H1 (cell line): ENCODE data around the gene LRRC26. TPM values are rescaled to one million over a fixed set of nuclear protein-coding genes. Genes with fewer than 3 reads are reported as not detected.

Experiments
- CBX8 ChIP-seq: fragments of 300-800, 300-1000 bp; sonication (generic); IDR thresholded peaks from 2 replicates; pipeline ENCODE4 v1.7.1; 2016; ENCODE audit warnings: low read depth, low read length, borderline replicate concordance
- EGR1 ChIP-seq: IDR thresholded peaks from 2 replicates; pipeline ENCODE4 v1.6.1; 2011; ENCODE audit warnings: low read depth, low read length, borderline replicate concordance
- HDAC6 ChIP-seq: IDR thresholded peaks from one replicate; pipeline ENCODE4 v1.7.1; 2012; ENCODE audit warnings: low read depth, mild to moderate bottlenecking, inconsistent platforms, low read length, moderate library complexity
- POLR2AphosphoS5 ChIP-seq: IDR thresholded peaks from 2 replicates; pipeline ENCODE4 v1.6.1; 2011; ENCODE audit warnings: low read depth, low read length
- SIX5 ChIP-seq: IDR thresholded peaks from 2 replicates; pipeline ENCODE4 v1.6.1; 2011; ENCODE audit warnings: mild to moderate bottlenecking, low read depth, low read length
- TAF1 ChIP-seq: IDR thresholded peaks from 2 replicates; pipeline ENCODE4 v1.6.1; 2011; ENCODE audit warnings: mild to moderate bottlenecking, low read depth, low read length
- polyA plus RNA-seq, 7 experiments: library from polyadenylated mRNA; depleted of rRNA in 3 of 7; stranded (reverse) in 5 of 7; unstranded in 2 of 7; fragments of >200 nt in 5 of 7; fragments of 200-250 nt in 2 of 7; gene quantifications; 1 replicate in 5 of 7; 2 replicates in 1 of 7; 4 replicates in 1 of 7; pipeline versions ENCODE4 v1.2.1 to v1.2.3, GENCODE V29; 2011 to 2013; ENCODE audit warnings: missing spikeins in 2 of 7, mixed read lengths in 2 of 7
- total RNA-seq: library from RNA; stranded (reverse); fragmentation: NEBNext Ultra II Directional; extraction: Animal tissue kit (Norgen Biotek cat#: 25700); gene quantifications from 2 replicates; pipeline ENCODE4 v1.2.1, GENCODE V29; 2021
- TF ChIP-seq, protein P1 (sequence below): IDR thresholded peaks from 2 replicates; pipeline ENCODE4 v1.6.1; 2012; ENCODE audit warnings: low read length, inconsistent platforms
- TF ChIP-seq, protein P2 (sequence below): fragments of 300-600 bp; sonication (generic); IDR thresholded peaks from 2 replicates; pipeline ENCODE4 v1.7.1; 2012; ENCODE audit warnings: low read length, moderate library complexity, mild to moderate bottlenecking, inconsistent platforms; ENCODE audit not compliant: insufficient replicate concordance

LRRC26 gene
- total and polyA plus RNA-seq, 2 of the 8 experiments (the other 6 are each of a cell fraction or from before 2014, with no cell fraction given) = 0.34 to 0.85 TPM

DNA sequence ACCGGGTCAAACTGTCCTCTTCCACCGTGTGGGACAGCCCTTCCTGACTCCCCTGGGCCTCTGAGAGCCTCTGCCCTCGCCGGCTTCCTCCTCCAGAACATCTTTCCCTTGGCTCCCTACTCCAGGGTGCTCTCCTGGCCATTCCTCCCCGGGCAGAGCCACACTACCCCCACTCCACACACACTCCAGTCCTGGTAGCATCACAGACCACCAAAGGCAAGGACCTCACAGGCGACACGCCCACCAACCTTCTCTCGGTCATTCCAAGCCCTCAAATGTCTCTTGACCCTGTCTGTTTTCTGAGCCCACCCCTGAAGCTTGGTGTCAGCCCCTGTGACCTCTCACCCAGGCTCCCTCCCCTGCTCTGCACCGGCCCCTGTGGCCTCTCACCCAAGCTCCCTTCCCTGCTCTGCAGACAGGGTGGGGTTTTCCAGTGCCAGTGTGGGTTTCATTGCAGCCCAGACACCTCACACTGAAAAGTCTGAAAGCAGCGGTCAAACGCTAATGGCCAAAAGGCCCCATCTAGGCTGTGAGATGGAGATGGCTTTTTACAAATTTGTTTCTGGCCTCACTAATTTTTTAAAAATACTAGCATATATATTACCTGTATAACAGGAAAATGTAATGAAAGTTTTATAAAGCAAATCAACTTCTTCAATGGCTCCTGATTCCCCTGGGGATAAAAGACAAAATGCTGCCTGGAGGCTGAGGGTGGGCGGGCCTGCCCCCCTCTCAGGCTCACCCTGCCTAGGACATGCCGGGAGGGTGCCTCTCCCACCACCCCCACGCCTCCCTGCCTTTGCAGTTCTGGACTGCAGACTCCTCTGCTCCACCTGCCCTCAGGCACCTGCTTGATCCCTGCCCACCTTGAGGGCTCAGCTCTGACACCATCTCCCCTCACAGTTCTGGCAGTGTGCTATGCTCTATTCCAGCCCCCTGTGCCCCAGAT is 10.5 kb downstream of the LRRC26 start (continued):
- TF ChIP-seq, protein P1, sequence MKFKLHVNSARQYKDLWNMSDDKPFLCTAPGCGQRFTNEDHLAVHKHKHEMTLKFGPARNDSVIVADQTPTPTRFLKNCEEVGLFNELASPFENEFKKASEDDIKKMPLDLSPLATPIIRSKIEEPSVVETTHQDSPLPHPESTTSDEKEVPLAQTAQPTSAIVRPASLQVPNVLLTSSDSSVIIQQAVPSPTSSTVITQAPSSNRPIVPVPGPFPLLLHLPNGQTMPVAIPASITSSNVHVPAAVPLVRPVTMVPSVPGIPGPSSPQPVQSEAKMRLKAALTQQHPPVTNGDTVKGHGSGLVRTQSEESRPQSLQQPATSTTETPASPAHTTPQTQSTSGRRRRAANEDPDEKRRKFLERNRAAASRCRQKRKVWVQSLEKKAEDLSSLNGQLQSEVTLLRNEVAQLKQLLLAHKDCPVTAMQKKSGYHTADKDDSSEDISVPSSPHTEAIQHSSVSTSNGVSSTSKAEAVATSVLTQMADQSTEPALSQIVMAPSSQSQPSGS = no peak
- TF ChIP-seq SIX5 (no peak), HDAC6 (no peak), POLR2AphosphoS5 (no peak), CBX8 (no peak), TAF1 (no peak), EGR1 (no peak)
- TF ChIP-seq, protein P2, sequence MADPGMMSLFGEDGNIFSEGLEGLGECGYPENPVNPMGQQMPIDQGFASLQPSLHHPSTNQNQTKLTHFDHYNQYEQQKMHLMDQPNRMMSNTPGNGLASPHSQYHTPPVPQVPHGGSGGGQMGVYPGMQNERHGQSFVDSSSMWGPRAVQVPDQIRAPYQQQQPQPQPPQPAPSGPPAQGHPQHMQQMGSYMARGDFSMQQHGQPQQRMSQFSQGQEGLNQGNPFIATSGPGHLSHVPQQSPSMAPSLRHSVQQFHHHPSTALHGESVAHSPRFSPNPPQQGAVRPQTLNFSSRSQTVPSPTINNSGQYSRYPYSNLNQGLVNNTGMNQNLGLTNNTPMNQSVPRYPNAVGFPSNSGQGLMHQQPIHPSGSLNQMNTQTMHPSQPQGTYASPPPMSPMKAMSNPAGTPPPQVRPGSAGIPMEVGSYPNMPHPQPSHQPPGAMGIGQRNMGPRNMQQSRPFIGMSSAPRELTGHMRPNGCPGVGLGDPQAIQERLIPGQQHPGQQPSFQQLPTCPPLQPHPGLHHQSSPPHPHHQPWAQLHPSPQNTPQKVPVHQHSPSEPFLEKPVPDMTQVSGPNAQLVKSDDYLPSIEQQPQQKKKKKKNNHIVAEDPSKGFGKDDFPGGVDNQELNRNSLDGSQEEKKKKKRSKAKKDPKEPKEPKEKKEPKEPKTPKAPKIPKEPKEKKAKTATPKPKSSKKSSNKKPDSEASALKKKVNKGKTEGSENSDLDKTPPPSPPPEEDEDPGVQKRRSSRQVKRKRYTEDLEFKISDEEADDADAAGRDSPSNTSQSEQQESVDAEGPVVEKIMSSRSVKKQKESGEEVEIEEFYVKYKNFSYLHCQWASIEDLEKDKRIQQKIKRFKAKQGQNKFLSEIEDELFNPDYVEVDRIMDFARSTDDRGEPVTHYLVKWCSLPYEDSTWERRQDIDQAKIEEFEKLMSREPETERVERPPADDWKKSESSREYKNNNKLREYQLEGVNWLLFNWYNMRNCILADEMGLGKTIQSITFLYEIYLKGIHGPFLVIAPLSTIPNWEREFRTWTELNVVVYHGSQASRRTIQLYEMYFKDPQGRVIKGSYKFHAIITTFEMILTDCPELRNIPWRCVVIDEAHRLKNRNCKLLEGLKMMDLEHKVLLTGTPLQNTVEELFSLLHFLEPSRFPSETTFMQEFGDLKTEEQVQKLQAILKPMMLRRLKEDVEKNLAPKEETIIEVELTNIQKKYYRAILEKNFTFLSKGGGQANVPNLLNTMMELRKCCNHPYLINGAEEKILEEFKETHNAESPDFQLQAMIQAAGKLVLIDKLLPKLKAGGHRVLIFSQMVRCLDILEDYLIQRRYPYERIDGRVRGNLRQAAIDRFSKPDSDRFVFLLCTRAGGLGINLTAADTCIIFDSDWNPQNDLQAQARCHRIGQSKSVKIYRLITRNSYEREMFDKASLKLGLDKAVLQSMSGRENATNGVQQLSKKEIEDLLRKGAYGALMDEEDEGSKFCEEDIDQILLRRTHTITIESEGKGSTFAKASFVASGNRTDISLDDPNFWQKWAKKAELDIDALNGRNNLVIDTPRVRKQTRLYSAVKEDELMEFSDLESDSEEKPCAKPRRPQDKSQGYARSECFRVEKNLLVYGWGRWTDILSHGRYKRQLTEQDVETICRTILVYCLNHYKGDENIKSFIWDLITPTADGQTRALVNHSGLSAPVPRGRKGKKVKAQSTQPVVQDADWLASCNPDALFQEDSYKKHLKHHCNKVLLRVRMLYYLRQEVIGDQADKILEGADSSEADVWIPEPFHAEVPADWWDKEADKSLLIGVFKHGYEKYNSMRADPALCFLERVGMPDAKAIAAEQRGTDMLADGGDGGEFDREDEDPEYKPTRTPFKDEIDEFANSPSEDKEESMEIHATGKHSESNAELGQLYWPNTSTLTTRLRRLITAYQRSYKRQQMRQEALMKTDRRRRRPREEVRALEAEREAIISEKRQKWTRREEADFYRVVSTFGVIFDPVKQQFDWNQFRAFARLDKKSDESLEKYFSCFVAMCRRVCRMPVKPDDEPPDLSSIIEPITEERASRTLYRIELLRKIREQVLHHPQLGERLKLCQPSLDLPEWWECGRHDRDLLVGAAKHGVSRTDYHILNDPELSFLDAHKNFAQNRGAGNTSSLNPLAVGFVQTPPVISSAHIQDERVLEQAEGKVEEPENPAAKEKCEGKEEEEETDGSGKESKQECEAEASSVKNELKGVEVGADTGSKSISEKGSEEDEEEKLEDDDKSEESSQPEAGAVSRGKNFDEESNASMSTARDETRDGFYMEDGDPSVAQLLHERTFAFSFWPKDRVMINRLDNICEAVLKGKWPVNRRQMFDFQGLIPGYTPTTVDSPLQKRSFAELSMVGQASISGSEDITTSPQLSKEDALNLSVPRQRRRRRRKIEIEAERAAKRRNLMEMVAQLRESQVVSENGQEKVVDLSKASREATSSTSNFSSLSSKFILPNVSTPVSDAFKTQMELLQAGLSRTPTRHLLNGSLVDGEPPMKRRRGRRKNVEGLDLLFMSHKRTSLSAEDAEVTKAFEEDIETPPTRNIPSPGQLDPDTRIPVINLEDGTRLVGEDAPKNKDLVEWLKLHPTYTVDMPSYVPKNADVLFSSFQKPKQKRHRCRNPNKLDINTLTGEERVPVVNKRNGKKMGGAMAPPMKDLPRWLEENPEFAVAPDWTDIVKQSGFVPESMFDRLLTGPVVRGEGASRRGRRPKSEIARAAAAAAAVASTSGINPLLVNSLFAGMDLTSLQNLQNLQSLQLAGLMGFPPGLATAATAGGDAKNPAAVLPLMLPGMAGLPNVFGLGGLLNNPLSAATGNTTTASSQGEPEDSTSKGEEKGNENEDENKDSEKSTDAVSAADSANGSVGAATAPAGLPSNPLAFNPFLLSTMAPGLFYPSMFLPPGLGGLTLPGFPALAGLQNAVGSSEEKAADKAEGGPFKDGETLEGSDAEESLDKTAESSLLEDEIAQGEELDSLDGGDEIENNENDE = no peak
